Measurements from ENCODE around the gene SBK2. TPM values are rescaled to one million over a fixed set of nuclear protein-coding genes. Genes with fewer than 3 reads are reported as not detected.
"Not testable (repeated sequence)": the region's sequence is repeated elsewhere in the genome, so short reads cannot be mapped to it uniquely, and the experiment has no call there.

The SBK2 gene
- total and polyA plus RNA-seq, 2 donors (not counting 1 experiment from before 2014, with no cell fraction given) = not detected

GRCh38 chr19:55497763-55498162, 39.2 kb downstream of the SBK2 start:
- Histone ChIP-seq H3K79me2 (ENCODE audit: control insufficient read depth, insufficient read depth, low read length) (peaks cover 8% of the 10 kb centered on the region), H3K4me3 (replicated peaks in 1 of 4; ENCODE audit: control extremely low read depth in 1 of 4, insufficient read depth in 1 of 4, low read depth in 3 of 4, low read length in 4 of 4) (no peak overlapping the region), H3K27ac (ENCODE audit: insufficient read depth, low read length) (no peak overlapping the region), H3K36me3 (ENCODE audit: control insufficient read depth, insufficient read depth, low read length) (peaks cover 11% of the 10 kb centered on the region), H3K9me3 (ENCODE audit: control insufficient read depth, insufficient read depth, low read depth, low read length) (no peaks in the 10 kb centered on the region), H3K9ac (ENCODE audit: insufficient read depth, low read length) (no peak overlapping the region), H3K4me2 (ENCODE audit: extremely low read depth, insufficient read depth, low read length) (no peak overlapping the region), H2AFZ (ENCODE audit: low read length) (no peak overlapping the region), H3K4me1 (ENCODE audit: control insufficient read depth, extremely low read depth, insufficient read depth, low read length) (peaks cover 11% of the 10 kb centered on the region), H4K20me1 (ENCODE audit: control insufficient read depth, extremely low read depth, insufficient read depth, low read length) (no peaks in the 10 kb centered on the region), H3K27me3 (ENCODE audit: control insufficient read depth, insufficient read depth, low read length) (no peaks in the 10 kb centered on the region)
- DNase-seq (ENCODE audit: low read depth in 2 of 2) = no peak
- TF ChIP-seq EZH2 (IDR thresholded peaks at IDR 0.05; ENCODE audit: low read length, missing control alignments) (no peak), CTCF (conservative IDR thresholded peaks at IDR 0.05 in 1 of 2, IDR thresholded peaks at IDR 0.05 in 1 of 2; ENCODE audit: low read depth in 1 of 2, low read length in 2 of 2) (no peak)

- not testable (repeated sequence) for H2AFZ ChIP-seq (ENCODE audit: low read length); H3K27me3 ChIP-seq (ENCODE audit: control insufficient read depth, insufficient read depth, low read length); H4K20me1 ChIP-seq (ENCODE audit: control insufficient read depth, extremely low read depth, insufficient read depth, low read length); H3K79me2 ChIP-seq (ENCODE audit: control insufficient read depth, insufficient read depth, low read length); DNase-seq (ENCODE audit: low read depth in 2 of 2); H3K27ac ChIP-seq (ENCODE audit: insufficient read depth, low read length); H3K4me3 ChIP-seq (replicated peaks in 1 of 4; ENCODE audit: control extremely low read depth in 1 of 4, insufficient read depth in 1 of 4, low read depth in 3 of 4, low read length in 4 of 4); H3K4me2 ChIP-seq (ENCODE audit: extremely low read depth, insufficient read depth, low read length); H3K9me3 ChIP-seq (ENCODE audit: control insufficient read depth, insufficient read depth, low read depth, low read length); H3K9ac ChIP-seq (ENCODE audit: insufficient read depth, low read length)
- H3K36me3 ChIP-seq (ENCODE audit: control insufficient read depth, insufficient read depth, low read length) = peaks cover 11% of the 10 kb centered on the region
- H3K4me1 ChIP-seq (ENCODE audit: control insufficient read depth, extremely low read depth, insufficient read depth, low read length) = peaks cover 12% of the 10 kb centered on the region
Measured at GRCh38 chr19:55496820-55497219, 40.1 kb downstream of the SBK2 start.

GRCh38 chr19:55495646-55496349, 41.1 kb downstream of the SBK2 start:
- TF ChIP-seq CTCF (conservative IDR thresholded peaks at IDR 0.05 in 1 of 2, IDR thresholded peaks at IDR 0.05 in 1 of 2; ENCODE audit: low read depth in 1 of 2, low read length in 2 of 2) (no peak), EZH2 (IDR thresholded peaks at IDR 0.05; ENCODE audit: low read length, missing control alignments) (no peak)
- Histone ChIP-seq H3K36me3 (ENCODE audit: control insufficient read depth, insufficient read depth, low read length) (peaks cover 11% of the 10 kb centered on the region), H3K4me1 (ENCODE audit: control insufficient read depth, extremely low read depth, insufficient read depth, low read length) (peaks cover 20% of the 10 kb centered on the region), H3K4me3 (replicated peaks in 1 of 4; ENCODE audit: control extremely low read depth in 1 of 4, insufficient read depth in 1 of 4, low read depth in 3 of 4, low read length in 4 of 4) (no peak overlapping the region), H3K9me3 (ENCODE audit: control insufficient read depth, insufficient read depth, low read depth, low read length) (no peaks in the 10 kb centered on the region), H3K9ac (ENCODE audit: insufficient read depth, low read length) (no peak overlapping the region), H3K79me2 (ENCODE audit: control insufficient read depth, insufficient read depth, low read length) (peaks cover 8% of the 10 kb centered on the region), H3K27me3 (ENCODE audit: control insufficient read depth, insufficient read depth, low read length) (no peaks in the 10 kb centered on the region), H2AFZ (ENCODE audit: low read length) (no peak overlapping the region), H3K4me2 (ENCODE audit: extremely low read depth, insufficient read depth, low read length) (no peak overlapping the region), H3K27ac (ENCODE audit: insufficient read depth, low read length) (no peak overlapping the region), H4K20me1 (ENCODE audit: control insufficient read depth, extremely low read depth, insufficient read depth, low read length) (no peaks in the 10 kb centered on the region)
- no peak for DNase-seq (ENCODE audit: low read depth in 2 of 2)
